GM10266 (cell line): ENCODE measurements around the gene NSMCE1.

ENCODE experiments used
- DNase-seq: peaks from one replicate; pipeline ENCODE4 v3.0.0; 2012; ENCODE audit errors: extremely low spot score
- CTCF ChIP-seq: IDR thresholded peaks from 2 replicates; pipeline ENCODE4 v1.5.1; 2012; ENCODE audit warnings: mild to moderate bottlenecking, low read depth; ENCODE audit not compliant: control insufficient read depth, insufficient read depth; ENCODE audit errors: missing control alignments

Gene NSMCE1

DNA sequence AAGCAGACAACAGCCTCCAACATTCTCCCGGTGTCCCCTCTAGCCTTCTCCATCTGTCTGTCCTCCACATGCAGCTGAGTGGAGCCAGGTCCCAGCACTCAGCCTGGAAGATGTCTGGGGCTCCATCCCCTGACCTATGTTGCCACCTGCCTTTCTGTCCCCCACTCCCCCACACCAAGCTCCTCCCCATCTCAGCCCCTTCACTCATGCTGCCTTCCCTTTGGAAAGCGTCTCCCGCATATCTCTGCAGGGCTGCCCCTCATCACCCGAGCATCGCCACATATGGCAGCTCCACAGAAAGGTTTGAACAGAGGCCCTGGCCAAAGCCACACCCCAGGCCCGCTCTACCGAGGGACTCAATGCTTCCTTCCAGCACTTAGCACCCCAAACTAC is 24.2 kb downstream of the NSMCE1 start:
- no peak for TF ChIP-seq CTCF
- no peak for DNase-seq

DNA sequence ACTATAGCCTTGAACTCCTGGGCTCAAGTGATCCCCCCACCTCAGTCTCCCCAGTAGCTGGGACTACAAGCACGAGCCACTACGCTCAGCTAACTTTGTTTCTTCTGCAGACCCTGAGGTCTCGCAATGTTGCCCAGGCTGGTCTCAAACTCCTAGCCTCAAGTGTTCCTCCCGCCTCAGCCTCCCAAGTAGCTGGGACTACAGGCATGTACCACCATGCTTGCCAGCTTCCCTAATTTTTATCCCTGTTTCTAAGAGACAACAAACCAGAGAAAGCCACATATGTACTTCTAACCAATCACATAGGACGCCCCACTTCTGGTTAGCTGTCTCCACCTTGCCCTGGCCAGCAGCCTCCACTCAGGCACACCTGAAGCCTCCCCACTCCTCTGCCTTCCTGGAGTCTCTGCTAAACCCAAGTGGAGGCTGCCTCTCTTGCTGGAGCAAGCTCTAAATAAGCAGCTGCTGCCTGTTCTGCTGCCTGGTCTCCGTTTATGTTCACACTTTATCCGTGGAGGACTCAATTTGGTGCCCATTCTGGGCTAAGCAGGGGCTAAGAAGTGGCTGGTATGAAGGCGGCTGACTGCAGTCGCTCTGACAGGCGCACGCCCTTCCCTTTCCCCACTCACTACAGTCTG is 24.7 kb downstream of the NSMCE1 start:
- no peak for DNase-seq
- TF ChIP-seq CTCF, result no peak

DNA sequence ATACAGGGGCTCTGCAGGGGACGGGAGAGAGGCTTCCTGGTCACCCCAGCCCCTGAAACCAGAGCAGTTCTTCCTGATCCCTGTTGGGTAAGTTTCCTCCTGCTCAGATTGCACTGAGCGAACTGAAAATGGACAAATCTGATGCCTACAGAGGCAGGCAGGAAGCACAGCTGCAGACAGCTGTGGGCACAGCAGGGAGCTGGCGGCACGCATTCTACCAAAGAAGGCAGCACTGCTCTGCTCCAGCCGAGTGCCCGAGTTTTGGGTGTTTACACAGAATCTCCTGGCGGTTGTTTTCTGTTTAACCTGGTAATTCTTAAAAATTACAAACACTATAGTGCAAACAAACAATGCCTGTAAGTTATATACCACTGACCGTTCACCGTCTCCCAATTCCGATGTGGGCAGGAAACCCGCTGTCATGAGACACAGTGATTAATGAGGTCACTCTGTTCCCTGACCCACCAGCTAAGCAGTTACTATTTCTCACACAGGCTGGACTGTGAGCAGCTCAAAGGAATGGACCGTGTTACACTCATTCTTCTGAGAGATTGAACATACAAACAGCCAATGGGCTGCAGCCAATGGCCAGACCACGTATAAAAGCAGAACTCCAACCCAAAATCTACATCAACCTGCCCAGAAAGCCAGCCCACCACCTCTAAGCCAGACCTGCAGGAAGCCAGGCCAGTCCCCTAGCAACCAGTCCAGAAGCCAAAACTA is 25.5 kb downstream of the NSMCE1 start:
- no peak for DNase-seq
- TF ChIP-seq CTCF, result no peak

DNA sequence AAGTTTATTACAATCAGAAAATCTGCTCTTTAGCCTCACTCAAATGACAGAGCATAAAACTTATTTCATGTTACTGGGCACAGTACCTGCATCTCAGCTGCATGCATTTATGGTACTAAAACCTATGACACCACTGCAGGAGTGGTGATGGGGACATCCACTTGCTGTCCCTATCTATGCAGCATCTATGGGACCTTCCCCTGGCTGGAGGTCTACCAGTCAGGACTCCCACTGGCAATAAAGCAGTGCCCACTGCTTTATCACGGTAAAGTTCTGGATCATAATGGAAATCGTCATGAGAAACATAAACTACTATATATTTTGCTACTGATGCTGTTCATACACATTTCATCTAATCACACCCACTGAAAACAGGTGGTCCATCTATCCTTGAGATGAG is 26.2 kb downstream of the NSMCE1 start:
- no peak for TF ChIP-seq CTCF
- DNase-seq, result no peak

- no peak for DNase-seq
- TF ChIP-seq CTCF, result no peak
Measured at GRCh38 chr16:27241658-27242057, 26.9 kb downstream of the NSMCE1 start.

DNA sequence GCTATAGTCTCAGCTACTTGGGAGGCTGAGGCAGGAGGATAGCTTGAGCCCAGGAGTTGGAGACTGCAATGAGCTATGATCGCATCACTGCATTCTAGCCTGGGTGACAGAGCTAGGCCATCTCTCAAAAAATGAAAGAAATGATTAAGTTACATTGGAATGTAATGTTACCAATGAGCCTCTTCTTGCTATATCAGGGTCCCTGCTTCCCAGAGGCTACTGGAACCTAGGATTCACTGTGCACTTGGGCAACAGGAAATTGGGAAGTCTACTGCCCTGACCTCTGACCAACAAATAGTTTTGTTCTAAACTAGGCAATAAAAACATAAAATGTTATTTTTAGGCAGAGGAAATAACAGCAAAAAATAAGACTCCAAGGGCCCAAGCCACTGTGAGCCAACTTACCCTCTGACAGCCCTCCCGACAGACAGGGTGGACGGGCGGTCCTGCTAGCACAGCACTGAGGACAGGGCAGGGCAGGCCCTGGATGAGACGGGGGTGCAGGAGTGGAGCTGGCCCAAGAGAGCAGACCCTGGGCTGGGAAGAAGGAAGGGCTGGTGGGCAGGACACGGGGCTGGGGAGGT is 27.5 kb downstream of the NSMCE1 start:
- no peak for DNase-seq
- TF ChIP-seq CTCF, result no peak
